NCI-H1092 (cell line): ENCODE measurements around the gene FSD1.

Experiments used
- DNase-seq: peaks from one replicate; lab custom pipeline; 2025; lab: John Stamatoyannopoulos, UW

FSD1 gene

GRCh38 chr19:4365341-4365740, 60.9 kb downstream of the FSD1 start:
- DNase-seq, result no peak

GRCh38 chr19:4365791-4366665, 61.6 kb downstream of the FSD1 start:
- no peak for DNase-seq

- no peak for DNase-seq
These were observed 62.4 kb downstream of the FSD1 start for GRCh38 chr19:4366666-4367335.

DNA sequence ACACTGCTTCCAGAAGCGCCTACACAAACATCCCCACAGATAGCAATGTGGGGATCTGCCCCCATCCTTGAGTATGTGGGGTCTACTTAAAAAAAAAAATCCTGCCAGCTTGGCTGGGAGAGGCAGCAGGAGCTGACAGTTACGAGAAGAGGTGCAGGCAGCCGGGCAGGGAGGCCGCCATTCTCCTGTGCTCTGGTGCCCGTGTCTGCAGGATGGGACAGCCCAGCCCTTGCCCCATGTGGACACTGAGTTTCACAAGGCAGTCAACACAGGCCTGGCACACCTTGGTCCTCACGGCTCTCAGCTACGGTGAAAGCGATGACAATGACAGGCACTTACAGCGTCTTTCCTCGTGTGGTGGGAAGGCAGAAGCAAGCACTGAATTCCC, 62.9 kb downstream of the FSD1 start:
- DNase-seq, result no peak

- DNase-seq, result no peak
These were observed 63.4 kb downstream of the FSD1 start for GRCh38 chr19:4367781-4368127.

GRCh38 chr19:4368128-4368820, 63.9 kb downstream of the FSD1 start:
- DNase-seq, result no peak

DNA sequence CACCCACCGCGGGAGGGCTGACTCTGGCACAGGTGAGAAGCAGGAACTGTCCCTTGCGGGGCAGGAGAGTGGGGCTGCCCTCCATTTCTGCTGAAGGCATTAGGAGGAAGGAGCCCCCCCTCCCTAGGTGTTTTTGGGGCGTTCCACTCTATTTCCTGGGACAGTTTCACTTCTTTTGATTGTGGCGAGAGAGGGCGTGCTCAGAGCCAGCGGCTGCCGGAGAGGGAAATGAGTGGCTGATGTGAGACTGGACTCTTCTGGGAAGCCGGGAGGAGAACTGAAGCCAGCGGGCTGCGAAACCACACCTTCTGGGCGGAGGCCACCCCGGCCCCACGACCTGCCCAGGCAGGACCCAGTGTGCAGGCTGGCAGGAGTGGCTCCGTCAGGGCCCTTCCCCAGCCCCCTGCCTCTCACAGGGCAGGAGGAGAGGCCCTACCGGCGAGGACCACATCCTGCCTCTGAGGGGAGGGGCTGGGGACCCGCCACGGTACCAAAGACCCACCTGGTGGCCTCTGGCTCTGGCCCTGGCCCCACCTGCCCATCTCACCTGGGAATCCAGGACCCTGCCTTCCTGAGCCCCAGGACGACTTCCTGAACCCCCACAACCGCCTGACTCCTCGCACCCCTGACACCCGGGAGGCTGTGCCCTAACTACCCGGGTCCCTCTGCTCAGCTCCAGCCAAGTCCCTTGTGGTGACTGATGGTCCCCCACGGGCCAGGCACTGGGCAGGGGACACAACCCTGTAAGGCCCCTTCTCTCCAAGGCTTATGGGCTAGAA, 64.9 kb downstream of the FSD1 start:
- no peak for DNase-seq

- DNase-seq, result no peak
These were observed 65.5 kb downstream of the FSD1 start for GRCh38 chr19:4369888-4370260.

- no peak for DNase-seq
These were observed 66.1 kb downstream of the FSD1 start for GRCh38 chr19:4370418-4371041.

DNA sequence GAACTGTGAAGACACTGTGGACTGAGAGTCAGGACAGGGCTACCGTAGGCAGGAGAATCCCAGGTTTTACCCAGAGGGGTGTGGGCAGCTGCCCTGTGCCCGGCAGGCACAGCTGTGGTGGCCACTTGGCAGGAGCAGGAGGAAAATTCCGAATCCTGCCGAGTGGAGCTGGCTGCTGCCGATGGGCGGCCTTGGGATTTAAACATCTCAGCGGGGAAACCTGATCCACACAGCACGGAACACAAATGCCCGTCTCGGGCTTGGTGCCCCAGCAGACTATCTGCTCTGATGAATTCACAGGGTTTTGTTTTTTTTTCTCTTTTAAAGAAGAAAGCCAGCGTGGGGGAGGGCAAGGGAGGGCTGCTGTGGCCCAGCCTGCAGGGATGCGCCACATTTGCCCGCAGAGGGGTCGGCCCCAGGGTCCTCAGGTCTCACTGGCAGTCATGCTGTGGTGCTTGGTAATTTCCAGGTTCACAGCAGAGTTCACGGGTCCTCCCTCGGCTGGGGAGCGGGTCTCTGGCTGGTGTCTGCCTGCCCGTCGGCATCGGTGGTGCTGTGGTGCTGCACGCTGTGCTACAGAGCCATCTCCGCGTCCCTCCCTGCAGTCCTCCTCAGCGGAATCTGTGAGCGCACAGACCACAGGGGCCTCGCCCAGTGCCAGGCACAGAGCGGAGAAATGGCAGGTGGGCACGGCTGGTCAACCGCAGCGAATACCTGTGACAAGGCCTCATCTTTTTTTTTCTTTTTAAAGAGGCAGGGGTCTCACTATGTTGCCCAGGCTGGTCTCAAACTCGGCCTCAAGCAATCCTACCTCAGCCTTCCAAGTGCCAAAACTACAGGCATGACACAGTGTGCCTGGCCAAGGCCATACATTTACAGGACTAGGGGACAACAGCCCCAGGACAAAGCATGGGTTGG, 67.1 kb downstream of the FSD1 start:
- no peak for DNase-seq

GRCh38 chr19:4372165-4373012, 68.0 kb downstream of the FSD1 start:
- no peak for DNase-seq

- no peak for DNase-seq
These were observed 68.6 kb downstream of the FSD1 start for GRCh38 chr19:4373013-4373367.
